Muscle layer of colon (tissue), 2 donors: ENCODE results near the gene RPTOR.

ENCODE experiments used
- H3K27ac ChIP-seq: one replicate; pipeline ENCODE4 v1.7.0; 2013; ENCODE audit warnings: low read depth, mild to moderate bottlenecking, low read length, moderate library complexity
- H3K27me3 ChIP-seq, 2 donors: one replicate each; pipeline ENCODE4 v1.7.0; 2013; ENCODE audit warnings: low read length in 2 of 2, mild to moderate bottlenecking in 2 of 2; ENCODE audit not compliant: insufficient read depth in 2 of 2, control insufficient read depth in 1 of 2
- H3K36me3 ChIP-seq: one replicate; pipeline ENCODE4 v1.7.0; 2013; ENCODE audit warnings: mild to moderate bottlenecking, low read length; ENCODE audit not compliant: insufficient read depth
- H3K4me1 ChIP-seq: one replicate; pipeline ENCODE4 v1.7.0; 2013; ENCODE audit warnings: mild to moderate bottlenecking, low read length; ENCODE audit not compliant: insufficient read depth
- H3K4me3 ChIP-seq, 2 donors: one replicate each; pipeline ENCODE4 v1.7.0; 2013; ENCODE audit warnings: low read length in 2 of 2, low read depth in 1 of 2, mild to moderate bottlenecking in 1 of 2, moderate library complexity in 1 of 2
- H3K9ac ChIP-seq: one replicate; pipeline ENCODE4 v1.7.0; 2013; ENCODE audit warnings: low read length
- H3K9me3 ChIP-seq: one replicate; pipeline ENCODE4 v1.7.0; 2013; ENCODE audit warnings: mild to moderate bottlenecking, low read length
- donor health status: abdominal sarcoma.
- donor health status: Adenocarcinoma of cecum.

RPTOR gene

DNA sequence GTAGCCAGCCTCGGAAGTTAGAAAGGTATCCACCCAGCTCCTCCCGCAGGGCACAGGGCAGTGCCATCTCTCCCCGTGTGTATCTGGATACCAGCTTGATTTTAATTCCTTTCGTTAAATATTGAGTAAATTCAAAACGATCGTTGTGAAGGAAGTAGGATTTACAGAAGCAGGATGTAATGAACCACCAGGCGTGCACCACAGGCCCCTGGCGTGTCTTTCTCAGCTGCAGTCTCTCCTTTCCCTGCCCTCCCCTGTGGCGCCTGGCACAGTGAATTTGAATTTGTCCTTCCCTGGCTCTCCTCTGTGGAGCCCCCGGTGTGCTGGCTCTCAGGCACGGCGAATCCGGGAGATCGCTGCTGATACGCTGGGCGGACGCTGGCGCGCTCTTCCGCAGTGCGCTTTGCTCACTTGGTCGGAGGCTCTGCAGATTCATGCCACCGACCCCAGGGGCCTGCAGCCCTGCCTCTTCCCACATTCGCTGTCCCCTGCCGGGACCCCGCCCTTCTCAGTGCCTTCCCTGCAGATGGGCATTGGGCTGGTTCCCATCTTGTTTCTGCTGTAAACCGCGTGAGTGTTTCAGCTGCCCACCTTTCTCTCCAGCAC is 164.6 kb downstream of the RPTOR start:
- H3K27ac ChIP-seq, result no peak overlapping the region
- no peaks in the 10 kb centered on the region for H3K9me3 ChIP-seq
- no peak overlapping the region for H3K9ac ChIP-seq
- H3K27me3 ChIP-seq, result no peaks in the 10 kb centered on the region
- H3K4me3 ChIP-seq, result no peak overlapping the region
- H3K36me3 ChIP-seq, result peaks cover 4% of the 10 kb centered on the region
- H3K4me1 ChIP-seq, result peaks cover 12% of the 10 kb centered on the region

DNA sequence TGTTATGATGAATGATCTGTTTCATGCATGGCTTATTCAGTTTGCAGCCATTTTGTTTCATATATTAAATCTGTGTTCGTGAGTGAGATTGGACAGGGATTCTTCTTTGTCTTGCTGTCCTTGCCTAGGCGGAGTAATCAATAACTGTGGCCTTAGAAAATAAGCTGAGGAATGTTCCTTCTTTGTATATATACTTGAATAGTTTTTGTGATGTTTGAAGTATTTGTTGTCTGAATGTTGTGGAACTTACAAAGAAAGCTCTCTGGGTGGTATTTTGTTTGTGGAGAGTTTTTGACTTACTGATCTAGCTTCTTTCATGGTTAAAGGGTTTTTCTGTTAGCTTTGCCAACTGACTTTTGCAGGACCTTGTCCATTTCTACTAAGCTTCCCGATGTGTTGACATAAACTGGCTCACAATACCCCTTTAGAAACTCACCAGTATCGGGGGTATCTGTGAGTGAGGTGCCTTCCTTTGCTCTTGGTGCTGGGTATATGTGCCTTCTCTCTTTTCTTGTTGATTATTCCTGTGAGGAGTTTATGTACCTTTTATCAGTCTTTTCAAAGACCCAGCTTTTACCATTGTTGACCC is 166.2 kb downstream of the RPTOR start:
- H3K9me3 ChIP-seq, result no peaks in the 10 kb centered on the region
- H3K4me3 ChIP-seq, result no peak overlapping the region
- H3K27ac ChIP-seq, result no peak overlapping the region
- no peak overlapping the region for H3K9ac ChIP-seq
- H3K4me1 ChIP-seq, result peaks cover 9% of the 10 kb centered on the region
- H3K27me3 ChIP-seq, result no peaks in the 10 kb centered on the region
- peaks cover 4% of the 10 kb centered on the region for H3K36me3 ChIP-seq

DNA sequence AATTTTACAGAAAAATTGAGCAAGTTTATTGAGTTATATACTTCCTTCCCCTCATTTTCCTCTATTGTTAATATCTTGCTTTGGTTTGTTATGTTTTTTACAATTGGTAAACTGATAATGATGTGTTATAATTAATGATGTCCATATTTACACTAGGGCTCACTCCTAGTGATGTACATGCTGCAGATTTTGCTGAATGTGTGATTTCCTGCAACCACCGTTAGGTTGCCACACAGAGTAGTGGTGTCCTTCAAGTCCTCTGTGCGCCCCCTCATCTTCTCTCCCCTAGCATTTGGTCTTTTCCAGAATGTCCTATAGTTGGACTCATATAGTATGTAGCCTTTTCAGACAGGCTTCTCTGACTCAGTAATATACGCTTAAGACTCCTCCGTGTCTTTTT is 167.5 kb downstream of the RPTOR start:
- Histone ChIP-seq H3K4me3 (no peak overlapping the region), H3K36me3 (peaks cover 4% of the 10 kb centered on the region)

DNA sequence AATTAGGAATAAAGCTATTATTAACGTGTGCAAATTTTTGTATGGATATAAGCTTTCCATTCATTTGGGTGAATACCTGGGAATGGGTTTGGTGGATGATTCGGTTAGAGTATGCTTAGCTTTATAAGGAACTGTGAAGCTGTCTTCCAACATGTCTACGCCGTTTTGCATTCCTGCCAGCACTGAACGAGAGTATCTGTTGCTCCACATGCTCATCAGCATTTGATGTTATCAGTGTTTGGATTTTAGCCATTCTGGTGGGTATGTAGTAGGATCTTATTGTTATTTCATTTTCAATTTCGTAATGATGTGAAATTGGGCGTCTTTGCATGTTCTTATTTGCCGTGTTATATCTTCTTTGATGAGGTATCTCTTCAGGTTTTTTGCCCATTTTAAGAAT is 168.0 kb downstream of the RPTOR start:
- H3K9ac ChIP-seq, result no peak overlapping the region
- peaks cover 4% of the 10 kb centered on the region for H3K4me1 ChIP-seq
- peaks cover 4% of the 10 kb centered on the region for H3K36me3 ChIP-seq
- H3K27me3 ChIP-seq, result no peaks in the 10 kb centered on the region
- no peak overlapping the region for H3K27ac ChIP-seq
- H3K4me3 ChIP-seq, result no peak overlapping the region
- H3K9me3 ChIP-seq, result no peaks in the 10 kb centered on the region

More for the DNA sequence above, 167.5 kb downstream of the RPTOR start:
- Histone ChIP-seq H3K27me3 (no peaks in the 10 kb centered on the region), H3K4me1 (no peaks in the 10 kb centered on the region), H3K27ac (no peak overlapping the region), H3K9me3 (no peaks in the 10 kb centered on the region), H3K9ac (no peak overlapping the region)

DNA sequence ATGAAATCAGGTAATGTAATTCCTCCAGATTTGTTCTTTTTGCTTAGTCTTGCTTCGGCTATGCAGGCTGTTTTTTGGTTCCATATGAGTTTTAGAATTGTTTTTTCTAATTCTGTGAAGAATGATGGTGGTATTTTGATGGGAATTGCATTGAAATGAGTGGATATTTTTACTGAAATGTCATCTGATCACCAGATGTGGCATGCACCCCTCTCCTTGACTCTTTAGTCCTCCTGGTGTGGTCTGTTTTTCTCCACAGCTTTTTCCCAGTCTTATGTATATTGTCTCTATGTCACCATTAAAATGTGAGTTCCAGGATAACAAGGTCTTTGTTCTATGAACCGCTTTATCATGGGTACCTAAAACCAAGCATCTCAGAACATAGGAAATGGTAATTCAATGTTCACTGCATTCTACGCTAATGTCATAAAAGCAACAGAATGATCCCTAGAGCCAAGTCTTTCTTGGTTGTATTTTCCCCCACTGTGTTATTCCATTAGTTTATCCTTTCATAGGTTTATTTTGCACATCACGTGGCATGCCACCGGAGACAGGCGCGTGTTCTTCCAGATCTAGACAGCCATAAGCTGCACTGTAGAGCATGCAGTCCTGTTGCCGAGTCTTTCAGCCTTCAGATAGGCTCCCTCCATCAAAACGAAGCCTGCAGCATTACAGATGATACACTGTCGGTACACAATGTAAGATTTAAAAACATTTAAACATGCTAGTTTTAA is 172.5 kb downstream of the RPTOR start:
- Histone ChIP-seq H3K27ac (no peak overlapping the region), H3K27me3 (no peaks in the 10 kb centered on the region), H3K9me3 (no peaks in the 10 kb centered on the region), H3K36me3 (no peaks in the 10 kb centered on the region), H3K9ac (no peak overlapping the region), H3K4me1 (peaks cover 4% of the 10 kb centered on the region), H3K4me3 (no peak overlapping the region)

DNA sequence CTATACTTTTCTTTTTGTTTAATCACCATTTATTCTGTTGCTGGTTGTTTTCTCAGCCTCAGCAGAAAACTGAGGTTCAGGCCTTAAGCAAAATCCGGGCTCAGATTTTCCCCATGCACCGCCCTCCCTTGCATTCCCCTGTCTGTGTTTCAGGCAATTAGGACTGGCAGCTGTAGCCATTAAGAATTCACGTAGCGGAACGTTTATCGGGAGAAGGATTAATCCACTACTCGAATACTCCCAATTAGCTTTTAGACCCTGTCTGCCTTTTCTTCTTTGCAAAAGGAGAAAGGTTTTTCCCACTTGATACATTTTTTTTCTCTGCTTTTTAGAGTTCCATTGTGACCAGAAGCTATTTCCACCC is 173.1 kb downstream of the RPTOR start:
- Histone ChIP-seq H3K9me3 (no peaks in the 10 kb centered on the region), H3K27ac (no peak overlapping the region), H3K4me3 (no peak overlapping the region), H3K9ac (no peak overlapping the region), H3K36me3 (no peaks in the 10 kb centered on the region), H3K27me3 (no peaks in the 10 kb centered on the region), H3K4me1 (peaks cover 4% of the 10 kb centered on the region)

DNA sequence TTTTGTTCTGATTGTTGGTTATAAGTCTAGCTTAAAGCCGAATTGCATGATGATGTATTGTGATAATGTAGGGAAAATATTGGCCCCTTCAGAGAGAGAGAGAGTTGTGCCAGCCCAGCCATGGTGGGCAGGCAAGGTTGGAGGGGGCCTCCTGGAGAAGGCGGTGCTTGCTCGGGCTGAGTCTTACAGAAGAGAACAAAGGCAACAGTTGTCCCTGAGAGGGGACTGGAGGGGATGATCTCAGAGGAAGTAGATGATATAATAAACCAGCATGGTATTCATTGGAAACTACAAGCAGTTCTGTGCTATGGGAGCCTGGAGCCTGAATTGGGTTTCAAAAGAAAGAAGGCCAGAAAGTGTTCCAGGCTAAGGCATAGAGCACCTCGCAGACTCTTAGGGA is 173.8 kb downstream of the RPTOR start:
- H3K4me3 ChIP-seq, result no peak overlapping the region
- H3K9me3 ChIP-seq, result no peaks in the 10 kb centered on the region
- no peaks in the 10 kb centered on the region for H3K27me3 ChIP-seq
- no peak overlapping the region for H3K9ac ChIP-seq
- H3K27ac ChIP-seq, result no peak overlapping the region
- H3K36me3 ChIP-seq, result no peaks in the 10 kb centered on the region
- peaks cover 4% of the 10 kb centered on the region for H3K4me1 ChIP-seq

DNA sequence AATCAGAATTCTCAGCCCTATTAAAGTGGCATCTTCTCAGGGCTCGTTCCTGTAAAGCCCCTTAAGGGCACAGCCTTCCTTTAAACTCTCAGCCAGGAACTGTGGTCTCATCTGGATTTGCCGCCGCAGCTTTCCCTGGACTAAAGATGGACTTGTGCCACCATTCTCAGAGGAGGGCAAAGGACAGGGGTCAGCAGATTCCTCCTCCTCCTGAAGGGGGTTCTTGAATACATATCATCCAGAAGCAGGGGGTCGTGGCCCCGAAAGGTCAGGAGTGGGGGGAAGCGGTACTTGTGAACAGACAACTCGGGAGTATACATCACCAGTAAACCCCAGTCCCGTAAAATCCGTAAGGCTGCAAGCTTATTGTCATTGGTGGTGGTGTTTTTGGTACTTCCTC is 174.8 kb downstream of the RPTOR start:
- H3K9me3 ChIP-seq, result no peaks in the 10 kb centered on the region
- no peaks in the 10 kb centered on the region for H3K36me3 ChIP-seq
- H3K27me3 ChIP-seq, result no peaks in the 10 kb centered on the region
- H3K9ac ChIP-seq, result no peak overlapping the region
- no peak overlapping the region for H3K4me3 ChIP-seq
- H3K4me1 ChIP-seq, result peaks cover 4% of the 10 kb centered on the region
- no peak overlapping the region for H3K27ac ChIP-seq

DNA sequence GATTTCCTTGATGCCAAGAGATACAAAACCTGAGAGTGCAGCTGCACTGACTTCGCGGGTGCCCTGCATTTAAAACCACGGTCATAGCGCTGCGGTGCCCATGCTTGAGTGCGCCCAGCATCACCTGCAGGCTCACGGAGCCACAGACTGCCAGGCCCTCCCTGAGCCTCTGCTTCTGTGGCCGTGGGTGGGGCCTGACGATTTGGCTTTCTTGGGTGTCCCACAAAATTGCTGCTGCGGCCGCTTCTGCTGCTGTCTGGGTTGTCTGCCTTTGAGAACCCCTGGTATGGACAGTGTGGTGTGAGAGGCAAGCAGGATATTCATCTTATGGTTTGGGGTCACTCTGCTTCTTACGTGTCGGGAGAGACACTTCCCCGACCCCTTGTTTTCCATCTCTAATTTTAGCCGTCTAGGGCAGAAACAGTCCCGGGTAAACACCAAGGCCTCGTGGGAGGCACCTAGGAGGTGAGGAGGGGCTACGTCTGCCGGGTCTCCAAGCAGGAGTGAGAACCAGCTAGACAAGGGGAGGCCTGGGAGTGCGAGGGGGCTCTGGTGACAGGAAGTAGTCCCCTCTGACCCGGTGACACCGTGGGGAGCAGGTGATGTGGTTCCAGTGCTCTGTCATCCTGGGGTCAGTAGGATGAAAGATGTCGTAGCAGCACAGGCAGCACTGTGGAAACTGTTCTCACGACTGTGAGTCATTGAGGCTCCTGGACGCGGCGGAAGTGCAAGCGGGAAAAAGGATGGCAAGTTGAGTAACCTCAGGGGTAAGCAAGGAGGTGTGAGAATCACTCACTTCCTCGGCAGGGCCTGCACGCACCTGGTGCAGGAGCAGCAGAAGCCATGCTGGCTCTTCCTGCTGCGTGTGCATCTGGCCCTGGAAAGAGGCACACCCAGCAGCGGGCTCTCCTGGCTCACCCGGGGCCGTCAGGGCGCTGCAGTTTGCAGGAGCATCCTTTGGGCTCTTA is 176.3 kb downstream of the RPTOR start:
- Histone ChIP-seq H3K36me3 (no peaks in the 10 kb centered on the region), H3K27ac (no peak overlapping the region), H3K4me1 (peaks cover 4% of the 10 kb centered on the region), H3K27me3 (no peaks in the 10 kb centered on the region), H3K9me3 (no peaks in the 10 kb centered on the region), H3K4me3 (no peak overlapping the region), H3K9ac (no peak overlapping the region)

DNA sequence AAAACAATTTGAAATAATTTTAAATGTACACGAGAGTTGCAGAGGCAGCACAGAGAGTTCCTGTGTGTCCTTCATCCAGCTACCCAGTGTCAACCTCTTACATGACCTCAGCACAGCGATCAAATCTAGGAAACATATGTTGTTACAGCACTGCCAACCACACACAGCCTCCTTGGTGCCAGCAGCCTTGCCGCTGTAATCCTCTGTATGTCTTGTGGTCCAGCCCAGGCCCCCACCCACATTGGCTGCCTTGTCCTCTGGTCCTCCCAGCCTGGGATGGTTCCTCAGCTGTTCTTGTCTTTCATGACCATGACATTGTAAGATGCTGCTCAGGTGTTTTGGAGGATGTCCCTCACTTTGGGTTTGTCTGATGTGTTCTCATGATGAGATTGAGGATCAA is 178.0 kb downstream of the RPTOR start:
- H3K9me3 ChIP-seq, result no peaks in the 10 kb centered on the region
- no peak overlapping the region for H3K9ac ChIP-seq
- no peaks in the 10 kb centered on the region for H3K4me1 ChIP-seq
- H3K4me3 ChIP-seq, result no peak overlapping the region
- no peaks in the 10 kb centered on the region for H3K27me3 ChIP-seq
- no peaks in the 10 kb centered on the region for H3K36me3 ChIP-seq
- no peak overlapping the region for H3K27ac ChIP-seq

DNA sequence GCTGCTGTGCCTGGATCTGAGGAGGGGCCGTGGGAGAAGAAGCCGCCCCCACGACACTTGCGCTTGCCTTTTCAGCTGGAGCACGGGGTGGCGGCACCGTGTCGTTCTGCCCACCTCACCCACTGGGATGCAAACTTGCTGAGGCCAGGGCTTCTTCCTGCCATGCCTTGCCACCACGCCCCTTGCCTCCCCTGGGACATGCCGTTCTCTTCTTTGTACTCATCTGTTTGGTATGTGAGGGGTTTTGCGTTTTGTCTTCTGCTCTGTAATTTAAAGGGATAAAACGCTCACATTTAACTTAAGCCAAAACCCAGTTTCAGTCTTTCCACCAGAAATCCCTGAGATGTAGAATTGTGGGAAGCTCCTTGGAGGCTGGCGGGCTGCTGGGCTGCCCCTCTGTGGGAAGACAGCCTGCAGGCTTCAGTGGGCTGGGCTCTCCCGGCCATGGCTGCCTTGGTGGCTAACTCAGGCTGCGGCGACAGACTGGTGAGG is 180.2 kb downstream of the RPTOR start:
- Histone ChIP-seq H3K9ac (no peak overlapping the region), H3K9me3 (no peaks in the 10 kb centered on the region), H3K27me3 (no peaks in the 10 kb centered on the region), H3K27ac (no peak overlapping the region), H3K36me3 (no peaks in the 10 kb centered on the region), H3K4me3 (no peak overlapping the region), H3K4me1 (no peaks in the 10 kb centered on the region)
